ENCODE data around the gene SLC4A1AP.
A peak's percentile ranks its signal among the peaks of the same experiment; 100 is the strongest.

GRCh38 chr2:27723372-27724144 is 59.9 kb downstream of the SLC4A1AP start:
- peak; percentile 71 to 82 (median 80) for TF ChIP-seq CTCF (IDR thresholded peaks at IDR 0.05 in 2 of 3, conservative IDR thresholded peaks at IDR 0.05 in 1 of 3; ENCODE audit: insufficient read depth in 2 of 3, low read depth in 1 of 3, low read length in 3 of 3)
- TF ChIP-seq MAZ (CRISPR knock-in tag; conservative IDR thresholded peaks at IDR 0.05 in 1 of 2, IDR thresholded peaks at IDR 0.05 in 1 of 2) = 0 out of 4 replicates have a peak, but pooled peaks of 1 of the 2 experiments have one; percentile 17
- no peak for TF ChIP-seq FOXM1 (IDR thresholded peaks at IDR 0.05; ENCODE audit: low read depth)
- no peak for TF ChIP-seq FOXM1 (CRISPR knock-in tag; IDR thresholded peaks at IDR 0.05; ENCODE audit: low read depth)
- no peak for TF ChIP-seq PRPF4 (IDR thresholded peaks at IDR 0.05; ENCODE audit: insufficient read depth, low read depth, low read length, poor library complexity, severe bottlenecking)
- TF ChIP-seq ZKSCAN1 (IDR thresholded peaks at IDR 0.05; ENCODE audit: low read depth, low read length) = no peak
- no peak for TF ChIP-seq SP1 (CRISPR knock-in tag; IDR thresholded peaks at IDR 0.05)
- no peak for TF ChIP-seq TEAD4 (IDR thresholded peaks at IDR 0.05; ENCODE audit: low read length)
- no peak for TF ChIP-seq TEAD4 (CRISPR knock-in tag; IDR thresholded peaks at IDR 0.05; ENCODE audit: borderline replicate concordance)
- no peak for TF ChIP-seq TCF7L2 (IDR thresholded peaks at IDR 0.05; ENCODE audit: low read depth, low read length)
- TF ChIP-seq HDAC2 (IDR thresholded peaks at IDR 0.05) = no peak
- no peak for TF ChIP-seq ZZZ3 (IDR thresholded peaks at IDR 0.05)
